DOHH2 (cell line): ENCODE results near the gene CRIP3.

ENCODE experiments used
- H3F3A ChIP-seq: fragments of 200-600 bp; sonication (generic), shearing (Covaris generic); 2 replicates; pipeline ENCODE4 v1.6.0; 2016; ENCODE audit warnings: antibody characterized with exemption, mild to moderate bottlenecking; ENCODE audit not compliant: control insufficient read depth, insufficient read depth
- H3K27ac ChIP-seq: fragments of 200-600 bp; sonication (generic); 2 replicates; pipeline ENCODE4 v1.5.1; 2014; ENCODE audit warnings: low read depth, mild to moderate bottlenecking, low read length, moderate library complexity
- H3K27me3 ChIP-seq: fragments of 200-600 bp; sonication (generic); 2 replicates; pipeline ENCODE4 v1.6.1; 2014; ENCODE audit warnings: mild to moderate bottlenecking, low read length, mixed read lengths; ENCODE audit not compliant: control insufficient read depth
- H3K36me3 ChIP-seq: fragments of 200-600 bp; sonication (generic); 2 replicates; pipeline ENCODE4 v1.6.1; 2014; ENCODE audit warnings: mild to moderate bottlenecking, low read length, moderate library complexity, mixed read lengths; ENCODE audit not compliant: control insufficient read depth
- H3K4me1 ChIP-seq: fragments of 200-600 bp; sonication (generic); 2 replicates; pipeline ENCODE4 v1.6.1; 2014; ENCODE audit warnings: mild to moderate bottlenecking, low read length, mixed read lengths; ENCODE audit not compliant: control insufficient read depth
- H3K4me2 ChIP-seq: fragments of 200-600 bp; sonication (generic); 2 replicates; pipeline ENCODE4 v1.6.0; 2014; ENCODE audit warnings: mild to moderate bottlenecking, low read length, moderate library complexity
- H3K4me3 ChIP-seq: fragments of 200-600 bp; sonication (generic); 2 replicates; pipeline ENCODE4 v1.5.1; 2014; ENCODE audit warnings: mild to moderate bottlenecking, low read length, mixed read lengths
- H3K79me2 ChIP-seq: fragments of 200-600 bp; sonication (generic); 2 replicates; pipeline ENCODE4 v1.6.1; 2014; ENCODE audit warnings: mild to moderate bottlenecking, low read length, mixed read lengths; ENCODE audit not compliant: control insufficient read depth
- H3K9me2 ChIP-seq: fragments of 200-600 bp; sonication (generic); replicated peaks from 2 replicates; pipeline ENCODE4 v1.6.1; 2014; ENCODE audit warnings: mild to moderate bottlenecking, low read length, mixed read lengths; ENCODE audit not compliant: control insufficient read depth
- H3K9me3 ChIP-seq: fragments of 200-600 bp; sonication (generic); 2 replicates; pipeline ENCODE4 v1.6.1; 2014; ENCODE audit warnings: antibody characterized with exemption, low read length, mixed read lengths; ENCODE audit not compliant: control insufficient read depth, insufficient read depth
- H4K20me1 ChIP-seq: fragments of 200-600 bp; sonication (generic); 2 replicates; pipeline ENCODE4 v1.6.0; 2014; ENCODE audit warnings: low read depth, mild to moderate bottlenecking, antibody characterized with exemption, low read length, moderate library complexity; ENCODE audit not compliant: control insufficient read depth, insufficient read depth
- EZH2phosphoT487 ChIP-seq: fragments of 200-600 bp; sonication (generic); IDR thresholded peaks from 2 replicates; pipeline ENCODE4 v1.6.1; 2017; ENCODE audit warnings: borderline replicate concordance, mild to moderate bottlenecking, antibody characterized with exemption, low read length, moderate library complexity, mixed read lengths
- TF ChIP-seq, protein P1 (sequence below): fragments of 200-600 bp; sonication (generic); IDR thresholded peaks from one replicate; pipeline ENCODE4 v1.5.1; 2014; ENCODE audit warnings: antibody characterized with exemption, mild to moderate bottlenecking, low read depth, low read length; ENCODE audit not compliant: poor library complexity, severe bottlenecking

CRIP3 gene

GRCh38 chr6:43299338-43300293 lies 9.0 kb downstream of the CRIP3 start:
- Histone ChIP-seq H3K4me2 (no peak overlapping the region), H3K4me1 (peaks cover 3% of the 10 kb centered on the region; the same call in 1 of the 2 replicates), H3F3A (no peaks in the 10 kb centered on the region), H3K79me2 (no peaks in the 10 kb centered on the region), H3K9me3 (no peaks in the 10 kb centered on the region), H3K9me2 (no peaks in the 10 kb centered on the region), H3K4me3 (no peak overlapping the region), H3K27ac (no peak overlapping the region), H3K36me3 (no peaks in the 10 kb centered on the region), H4K20me1 (no peaks in the 10 kb centered on the region), H3K27me3 (no peaks in the 10 kb centered on the region)
- TF ChIP-seq, protein P1, sequence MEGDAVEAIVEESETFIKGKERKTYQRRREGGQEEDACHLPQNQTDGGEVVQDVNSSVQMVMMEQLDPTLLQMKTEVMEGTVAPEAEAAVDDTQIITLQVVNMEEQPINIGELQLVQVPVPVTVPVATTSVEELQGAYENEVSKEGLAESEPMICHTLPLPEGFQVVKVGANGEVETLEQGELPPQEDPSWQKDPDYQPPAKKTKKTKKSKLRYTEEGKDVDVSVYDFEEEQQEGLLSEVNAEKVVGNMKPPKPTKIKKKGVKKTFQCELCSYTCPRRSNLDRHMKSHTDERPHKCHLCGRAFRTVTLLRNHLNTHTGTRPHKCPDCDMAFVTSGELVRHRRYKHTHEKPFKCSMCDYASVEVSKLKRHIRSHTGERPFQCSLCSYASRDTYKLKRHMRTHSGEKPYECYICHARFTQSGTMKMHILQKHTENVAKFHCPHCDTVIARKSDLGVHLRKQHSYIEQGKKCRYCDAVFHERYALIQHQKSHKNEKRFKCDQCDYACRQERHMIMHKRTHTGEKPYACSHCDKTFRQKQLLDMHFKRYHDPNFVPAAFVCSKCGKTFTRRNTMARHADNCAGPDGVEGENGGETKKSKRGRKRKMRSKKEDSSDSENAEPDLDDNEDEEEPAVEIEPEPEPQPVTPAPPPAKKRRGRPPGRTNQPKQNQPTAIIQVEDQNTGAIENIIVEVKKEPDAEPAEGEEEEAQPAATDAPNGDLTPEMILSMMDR: no peak
- TF ChIP-seq EZH2phosphoT487: no peak

DNA sequence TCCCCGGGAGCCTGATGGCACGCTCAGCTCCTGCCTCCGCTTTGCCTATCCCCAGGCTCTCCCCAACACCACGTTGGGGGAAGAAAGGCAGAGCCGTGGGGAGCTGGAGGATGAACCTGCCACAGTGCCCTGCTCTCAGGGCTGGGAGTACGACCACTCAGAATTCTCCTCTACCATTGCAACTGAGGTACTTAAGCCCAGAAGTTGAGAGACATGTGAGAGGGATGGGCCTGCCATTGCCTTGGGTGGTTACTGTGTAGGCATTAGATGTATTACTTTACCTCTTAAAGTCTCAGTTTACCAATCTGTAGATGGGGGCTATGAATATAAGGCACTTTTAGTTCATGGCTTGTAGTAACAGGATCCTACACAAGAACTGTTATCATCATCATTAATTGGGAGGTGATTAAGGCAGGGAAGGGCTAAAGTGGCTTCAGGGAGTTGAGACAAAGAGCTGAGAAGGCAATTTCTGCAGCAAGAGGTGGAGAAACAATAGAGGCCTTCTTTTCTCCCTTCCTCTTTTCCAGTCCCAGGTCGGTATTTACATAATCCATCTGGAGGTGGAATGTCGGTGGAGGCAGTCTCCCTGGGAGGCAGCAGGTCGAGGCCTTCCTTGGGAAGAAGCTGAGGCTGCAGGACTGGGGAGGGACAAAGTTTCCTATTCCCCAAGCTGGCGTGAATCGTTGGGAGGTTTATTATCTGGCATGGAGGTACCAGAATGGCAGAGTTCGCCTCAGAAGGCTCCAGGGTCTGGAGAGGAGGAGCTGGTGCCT lies 9.9 kb downstream of the CRIP3 start:
- Histone ChIP-seq H3K9me3 (no peaks in the 10 kb centered on the region), H3F3A (no peaks in the 10 kb centered on the region), H3K4me3 (no peak overlapping the region), H3K79me2 (no peaks in the 10 kb centered on the region), H3K27ac (no peak overlapping the region), H3K4me1 (peaks cover 3% of the 10 kb centered on the region; the same call in 1 of the 2 replicates), H4K20me1 (no peaks in the 10 kb centered on the region), H3K4me2 (no peak overlapping the region), H3K36me3 (no peaks in the 10 kb centered on the region), H3K27me3 (no peaks in the 10 kb centered on the region), H3K9me2 (no peaks in the 10 kb centered on the region)
- TF ChIP-seq EZH2phosphoT487: no peak
- TF ChIP-seq, protein P1: no peak

DNA sequence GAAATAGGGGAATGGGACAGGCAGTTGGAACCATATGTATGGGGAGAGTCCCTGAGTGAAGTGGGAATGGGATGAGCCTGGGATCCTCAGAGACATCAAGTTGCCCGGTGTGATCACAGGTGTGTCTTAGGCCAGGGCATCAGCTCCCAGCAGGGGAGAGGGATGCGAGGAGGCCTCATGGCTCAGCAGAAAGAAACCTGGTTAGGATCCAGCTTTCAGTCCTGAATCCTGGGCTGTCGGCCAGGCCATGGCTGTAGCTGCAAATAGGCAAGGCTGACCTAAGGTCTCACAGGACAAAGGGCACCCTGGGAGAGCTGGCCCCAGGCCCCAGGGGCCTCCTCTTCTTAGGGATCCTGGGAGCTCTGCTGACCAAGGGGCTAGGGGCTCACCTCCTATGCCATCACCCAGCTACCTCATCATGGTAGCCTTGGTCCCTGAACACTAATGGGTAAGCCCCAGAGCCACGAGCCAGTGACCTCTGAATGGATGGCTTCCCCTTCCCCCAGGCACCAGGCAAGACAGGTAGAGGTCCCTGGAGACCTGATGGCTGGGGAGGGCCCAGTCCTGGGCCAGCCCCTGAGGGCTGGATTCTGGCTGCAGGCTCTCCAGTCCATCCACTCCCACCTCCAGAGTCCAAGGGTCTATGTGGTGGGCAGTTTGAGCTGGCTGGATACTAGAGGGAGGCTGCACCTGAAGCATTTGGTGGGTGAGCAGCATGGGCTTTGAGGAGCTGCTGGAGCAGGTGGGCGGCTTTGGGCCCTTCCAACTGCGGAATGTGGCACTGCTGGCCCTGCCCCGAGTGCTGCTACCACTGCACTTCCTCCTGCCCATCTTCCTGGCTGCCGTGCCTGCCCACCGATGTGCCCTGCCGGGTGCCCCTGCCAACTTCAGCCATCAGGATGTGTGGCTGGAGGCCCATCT lies 10.7 kb downstream of the CRIP3 start, which contains the start of gene SLC22A7:
Gene SLC22A7 (plus strand): TSS at position 617 of the 921 bp plus-strand sequence. CDS start 99 bp downstream, at position 716.
- no peaks in the 10 kb centered on the region for H3K9me3 ChIP-seq
- H3K4me3 ChIP-seq: no peak within 1 kb of the TSS
- no peak within 1 kb of the TSS for H3K4me2 ChIP-seq
- no peak for TF ChIP-seq EZH2phosphoT487
- TF ChIP-seq, protein P1: no peak
- no peaks in the 10 kb centered on the region for H3K9me2 ChIP-seq
- H3K36me3 ChIP-seq: no peaks in the 10 kb centered on the region
- no peaks in the 10 kb centered on the region for H4K20me1 ChIP-seq
- no peaks in the 10 kb centered on the region for H3K79me2 ChIP-seq
- H3F3A ChIP-seq: no peaks in the 10 kb centered on the region
- no peaks in the 10 kb centered on the region for H3K27me3 ChIP-seq
- H3K4me1 ChIP-seq: peaks cover 3% of the 10 kb centered on the region; the same call in 1 of the 2 replicates
- H3K27ac ChIP-seq: no peak within 1 kb of the TSS
